Measurements from ENCODE around the gene AMHR2.

DNA sequence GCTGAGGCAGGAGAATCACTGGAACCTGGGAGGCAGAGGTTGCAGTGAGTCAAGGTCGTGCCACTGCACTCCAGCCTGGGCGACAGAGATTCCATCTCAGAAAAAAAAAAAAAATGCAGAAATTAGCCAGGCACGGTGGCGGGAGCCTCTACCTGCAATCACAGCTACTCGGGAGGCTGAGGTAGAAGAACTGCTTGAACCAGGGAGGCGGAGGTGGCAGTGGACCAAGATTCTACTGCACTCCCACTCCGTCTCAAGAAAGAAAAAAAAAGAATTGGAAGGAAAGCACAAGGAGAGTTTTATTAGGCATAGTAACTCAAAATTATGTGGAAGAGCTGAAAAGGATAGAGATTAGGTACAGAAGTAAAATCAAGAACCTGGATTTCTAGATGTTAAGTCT is 20.8 kb upstream of the AMHR2 start:
- TF ChIP-seq, protein P1, sequence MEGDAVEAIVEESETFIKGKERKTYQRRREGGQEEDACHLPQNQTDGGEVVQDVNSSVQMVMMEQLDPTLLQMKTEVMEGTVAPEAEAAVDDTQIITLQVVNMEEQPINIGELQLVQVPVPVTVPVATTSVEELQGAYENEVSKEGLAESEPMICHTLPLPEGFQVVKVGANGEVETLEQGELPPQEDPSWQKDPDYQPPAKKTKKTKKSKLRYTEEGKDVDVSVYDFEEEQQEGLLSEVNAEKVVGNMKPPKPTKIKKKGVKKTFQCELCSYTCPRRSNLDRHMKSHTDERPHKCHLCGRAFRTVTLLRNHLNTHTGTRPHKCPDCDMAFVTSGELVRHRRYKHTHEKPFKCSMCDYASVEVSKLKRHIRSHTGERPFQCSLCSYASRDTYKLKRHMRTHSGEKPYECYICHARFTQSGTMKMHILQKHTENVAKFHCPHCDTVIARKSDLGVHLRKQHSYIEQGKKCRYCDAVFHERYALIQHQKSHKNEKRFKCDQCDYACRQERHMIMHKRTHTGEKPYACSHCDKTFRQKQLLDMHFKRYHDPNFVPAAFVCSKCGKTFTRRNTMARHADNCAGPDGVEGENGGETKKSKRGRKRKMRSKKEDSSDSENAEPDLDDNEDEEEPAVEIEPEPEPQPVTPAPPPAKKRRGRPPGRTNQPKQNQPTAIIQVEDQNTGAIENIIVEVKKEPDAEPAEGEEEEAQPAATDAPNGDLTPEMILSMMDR (IDR thresholded peaks at IDR 0.05), result no peak
- TF ChIP-seq ZFX (IDR thresholded peaks at IDR 0.05; ENCODE audit: borderline replicate concordance), result no peak

Data from 22Rv1 (cell line).